Middle frontal gyrus (tissue), 1 donor: ENCODE results near the gene SLC22A4.

Source experiments
- DNase-seq: peaks from one replicate; pipeline ENCODE4 v3.0.0-alpha.2; 2015; ENCODE audit warnings: low spot score; ENCODE audit errors: extremely low spot score

The SLC22A4 gene

DNA sequence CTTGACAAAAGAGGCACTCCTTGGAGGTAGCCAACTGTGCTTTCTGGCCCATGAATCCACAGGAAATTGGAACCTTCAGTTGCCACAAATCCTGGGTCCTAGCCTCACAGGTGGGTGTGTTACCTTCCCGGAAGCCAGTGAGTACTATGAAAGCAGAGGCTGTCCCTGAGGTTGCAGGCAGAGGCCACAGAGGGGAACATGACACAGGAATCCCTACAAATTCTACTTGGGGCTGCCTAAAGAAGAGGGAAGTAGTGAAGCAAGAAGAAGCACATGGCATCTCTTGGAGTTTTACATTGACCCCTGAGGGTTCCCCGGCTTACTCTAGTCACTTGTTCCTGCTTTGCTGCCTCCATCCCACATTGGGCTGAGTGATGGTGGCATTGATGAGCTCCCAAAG, 77.9 kb downstream of the SLC22A4 start:
- DNase-seq: no peak

DNA sequence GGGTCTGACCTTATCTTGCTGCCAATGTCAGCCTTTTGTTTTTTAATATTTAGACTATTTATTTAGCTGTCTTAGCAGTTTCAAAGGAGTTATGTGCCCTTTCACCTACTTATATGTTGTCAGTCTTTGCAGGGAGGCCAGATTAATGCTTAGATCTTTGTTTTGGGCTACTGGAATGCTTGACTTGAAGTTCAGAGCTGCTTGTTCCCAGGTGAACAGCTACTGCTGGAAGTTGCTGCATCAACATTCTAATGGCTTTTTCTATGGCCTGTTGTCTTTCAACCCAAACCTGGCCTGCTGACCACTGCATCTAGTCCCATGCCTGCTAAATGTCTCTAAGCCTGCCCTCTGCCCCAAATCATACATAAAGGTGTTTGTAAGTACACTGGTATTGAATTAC, 78.3 kb downstream of the SLC22A4 start:
- no peak for DNase-seq

DNA sequence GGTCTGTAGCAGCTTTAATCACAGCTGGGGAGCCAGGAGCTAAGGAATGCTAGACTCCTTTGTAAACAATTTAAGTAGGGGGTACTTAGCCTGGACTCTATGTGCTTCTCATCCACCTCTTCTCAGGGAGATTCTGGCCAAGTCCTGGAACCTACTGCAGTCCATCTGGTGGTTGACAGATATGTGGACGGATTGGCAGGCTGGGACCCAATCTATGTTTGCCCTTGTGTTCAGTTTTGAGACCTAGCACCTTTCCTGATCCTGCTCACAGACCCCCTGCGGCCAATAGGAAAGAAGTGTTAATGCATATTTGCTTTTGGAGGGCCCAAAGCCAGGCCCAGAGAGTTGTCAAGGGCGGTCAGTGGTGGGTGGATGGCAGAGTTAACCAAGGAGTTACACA, 81.8 kb downstream of the SLC22A4 start:
- DNase-seq: no peak

DNA sequence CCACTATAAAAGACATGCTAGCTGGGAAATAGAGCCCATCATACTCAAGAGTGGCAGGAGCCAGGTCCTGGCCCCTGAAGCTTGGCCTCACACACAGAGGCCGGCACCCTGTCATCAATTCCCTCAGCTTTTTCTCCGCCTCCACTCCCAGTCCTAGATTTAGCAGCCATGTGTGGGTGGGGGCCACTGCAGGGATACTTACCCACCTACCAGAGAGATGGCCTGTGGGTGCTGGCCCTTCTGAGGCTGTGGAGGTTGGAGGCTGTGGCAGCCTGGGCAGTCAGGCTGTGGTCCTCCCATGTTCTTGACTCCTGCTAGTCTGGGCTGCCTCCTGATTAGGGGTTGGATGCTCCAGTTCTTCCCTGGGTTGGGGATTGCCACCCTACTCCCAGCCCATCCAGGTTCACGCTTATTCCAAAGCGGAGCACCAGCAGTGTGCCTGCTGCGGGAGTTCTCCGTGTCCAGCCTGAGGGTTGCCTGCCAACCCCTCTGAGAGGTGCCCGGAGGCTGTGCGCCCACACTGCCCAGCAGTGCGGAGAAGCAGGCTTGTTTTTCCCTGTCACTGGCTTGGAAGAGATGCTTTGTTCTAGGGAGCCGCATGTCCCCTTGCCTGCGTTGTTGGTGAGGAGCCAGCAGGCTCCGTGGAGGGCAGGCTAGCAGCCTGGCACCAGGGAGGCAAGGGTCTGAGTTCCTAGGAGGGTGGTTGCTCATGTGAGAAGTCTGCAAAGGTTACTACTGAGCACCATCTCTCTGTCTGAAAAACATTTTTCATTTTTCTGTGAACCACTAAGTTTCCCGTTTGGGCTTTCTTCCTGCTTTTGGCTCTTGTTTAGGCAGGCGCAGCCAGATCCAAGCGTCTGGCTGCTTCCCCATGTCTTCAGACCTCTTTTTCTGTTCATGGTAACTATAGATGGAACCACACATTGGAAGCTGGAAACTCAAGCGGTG, 82.8 kb downstream of the SLC22A4 start:
- peak; percentile 22 for DNase-seq

DNA sequence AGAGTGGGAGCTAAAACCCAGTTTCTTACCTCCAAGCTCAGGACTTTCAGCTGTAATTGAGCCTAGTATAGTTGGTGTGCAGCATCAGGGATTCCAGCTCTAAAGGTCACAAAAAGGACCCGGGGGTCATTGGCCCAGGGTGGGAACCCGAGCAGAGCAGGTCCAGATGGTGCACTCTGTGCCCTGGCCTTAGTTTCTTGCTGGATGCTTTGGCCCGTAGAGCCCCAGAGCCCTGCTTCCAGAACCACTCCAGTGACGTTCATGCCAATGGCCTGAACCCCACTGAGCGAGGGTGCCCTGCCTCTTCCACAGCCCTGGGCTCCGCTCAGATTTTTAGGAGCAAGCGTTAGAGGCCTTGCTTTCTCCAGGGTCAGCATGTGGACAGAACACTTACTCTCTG, 83.5 kb downstream of the SLC22A4 start:
- no peak for DNase-seq

DNA sequence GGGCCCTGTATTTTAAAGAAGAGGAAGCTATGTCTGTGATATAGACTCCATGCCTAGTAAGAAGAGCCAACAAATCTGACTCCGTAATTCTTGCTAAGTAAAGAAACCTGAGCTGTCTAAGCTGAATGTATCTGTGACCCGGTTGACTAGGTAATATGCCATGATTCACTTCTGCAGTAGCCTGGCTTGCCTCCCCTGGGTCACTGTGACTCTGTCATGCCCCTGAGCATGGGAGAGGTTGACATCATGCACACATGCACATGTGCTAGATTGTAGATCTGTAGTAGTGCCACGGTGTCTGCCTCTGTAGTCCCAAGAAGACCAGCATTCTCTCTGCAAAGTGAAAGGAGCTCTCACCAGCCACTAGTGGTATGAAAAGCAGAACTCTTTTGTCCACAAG, 84.4 kb downstream of the SLC22A4 start:
- no peak for DNase-seq

DNA sequence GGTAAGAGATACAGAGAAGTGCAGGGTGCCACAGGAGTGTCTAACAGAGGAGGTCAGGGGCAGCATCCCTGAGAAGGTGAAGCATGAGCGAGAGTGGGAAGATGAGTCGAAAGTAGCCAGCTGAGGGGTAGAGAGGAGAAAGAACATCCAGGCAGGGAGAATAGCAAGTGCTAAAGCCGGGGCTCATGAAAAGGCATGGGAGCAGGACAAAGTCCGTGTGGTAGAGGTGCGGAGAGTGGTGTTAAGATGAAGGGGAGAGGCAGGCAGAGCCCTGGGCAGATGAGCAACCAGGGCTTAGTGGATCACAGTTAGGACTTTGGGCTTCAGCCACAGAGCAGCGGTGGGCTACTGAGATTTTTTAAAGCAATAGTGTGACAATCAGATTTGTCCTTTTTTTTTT, 85.9 kb downstream of the SLC22A4 start:
- no peak for DNase-seq

DNA sequence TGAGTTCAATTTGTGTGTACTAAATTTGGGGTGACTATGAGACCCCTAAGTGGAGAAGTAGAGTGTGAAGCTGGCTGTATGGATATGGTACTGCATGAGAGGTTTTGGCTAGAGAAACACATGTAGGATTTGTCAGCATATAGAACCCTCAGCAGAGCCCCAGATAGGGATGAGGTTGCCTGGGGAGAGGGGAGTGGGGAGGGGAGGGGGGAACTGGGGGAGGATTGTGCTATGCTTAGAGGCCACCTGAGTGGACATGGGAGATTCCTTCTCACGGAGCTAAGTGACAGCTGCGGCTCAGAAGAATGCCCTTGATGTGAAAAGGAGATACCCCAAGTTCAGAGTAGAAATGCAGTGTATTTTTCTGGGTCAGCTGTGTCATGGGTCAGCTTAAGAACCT, 86.5 kb downstream of the SLC22A4 start:
- DNase-seq: no peak

DNA sequence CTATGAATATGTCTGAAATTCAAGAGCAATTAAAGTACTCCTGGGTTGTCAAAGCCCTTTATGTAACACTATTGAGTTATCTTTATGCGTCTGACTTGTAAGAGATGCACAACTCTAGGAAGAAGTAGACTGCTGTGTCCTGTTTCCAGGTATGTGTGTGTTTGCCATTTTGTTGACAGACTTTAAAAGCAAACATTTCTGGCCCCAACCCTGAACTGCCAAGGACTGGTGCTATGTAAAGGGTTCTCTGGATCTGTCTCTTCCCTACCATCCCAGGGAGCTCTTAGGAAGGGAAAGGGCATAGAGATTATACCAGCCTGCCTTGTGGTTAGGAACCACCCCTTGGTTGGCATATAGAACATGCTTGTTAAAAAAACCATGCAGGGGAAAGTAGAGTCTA, 87.4 kb downstream of the SLC22A4 start:
- DNase-seq: no peak

DNA sequence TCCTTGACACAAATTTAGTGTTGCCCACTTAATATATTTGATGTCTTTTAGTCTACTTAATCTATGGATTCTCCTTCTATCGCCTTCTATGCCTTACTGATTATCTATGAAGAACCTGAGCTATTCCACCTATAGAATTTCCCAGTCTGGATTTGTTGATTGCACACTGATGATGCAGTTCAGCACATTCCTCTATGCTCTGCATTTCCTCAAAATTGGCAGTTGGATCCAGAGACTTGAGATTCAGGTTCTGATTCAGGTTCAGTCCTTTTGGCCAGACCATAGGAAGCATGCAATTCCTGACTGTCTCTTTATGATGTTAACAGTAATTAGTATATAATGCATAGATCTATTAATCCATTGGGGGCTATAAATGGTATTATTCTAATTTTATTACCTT, 89.1 kb downstream of the SLC22A4 start:
- no peak for DNase-seq

DNA sequence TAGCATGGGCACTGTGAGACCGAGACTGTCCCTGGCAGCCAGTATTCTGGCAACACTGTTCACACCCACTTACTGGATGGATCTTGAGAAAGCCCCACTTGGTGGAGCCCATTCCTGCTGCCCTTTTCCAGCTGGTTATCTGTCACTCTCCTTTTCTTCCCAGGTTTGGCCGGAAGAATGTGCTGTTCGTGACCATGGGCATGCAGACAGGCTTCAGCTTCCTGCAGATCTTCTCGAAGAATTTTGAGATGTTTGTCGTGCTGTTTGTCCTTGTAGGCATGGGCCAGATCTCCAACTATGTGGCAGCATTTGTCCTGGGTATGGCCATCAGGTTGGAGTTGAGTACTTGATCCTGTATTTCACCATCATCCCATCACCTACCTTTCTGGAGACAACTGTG, 89.8 kb downstream of the SLC22A4 start:
- DNase-seq: no peak

DNA sequence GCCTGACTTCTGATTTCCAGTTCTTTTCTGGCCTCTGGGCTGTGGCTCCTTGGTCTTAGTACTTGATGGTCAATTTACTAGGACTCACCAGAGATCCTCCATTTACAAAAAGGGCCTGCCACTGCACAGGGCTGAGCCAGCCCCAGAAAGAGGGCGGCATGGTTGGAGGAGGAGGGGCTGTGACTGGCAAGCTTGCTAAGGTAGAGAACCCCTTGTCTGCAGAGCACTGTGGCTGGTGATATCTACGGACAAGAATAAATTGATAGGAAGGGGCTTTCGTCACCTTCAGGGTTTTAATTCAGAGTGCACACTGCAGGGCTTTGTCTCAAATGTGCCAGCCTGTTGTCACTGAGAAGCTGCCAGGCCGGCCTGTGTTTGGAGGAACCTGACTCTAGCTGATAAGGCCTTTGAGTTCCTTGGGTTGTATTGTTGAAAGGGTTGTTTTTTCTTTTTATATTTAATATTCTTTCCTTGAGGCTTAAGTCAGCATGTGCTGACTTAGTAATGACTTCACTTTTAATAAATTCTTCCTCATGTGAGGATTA, 90.4 kb downstream of the SLC22A4 start:
- DNase-seq: no peak

DNA sequence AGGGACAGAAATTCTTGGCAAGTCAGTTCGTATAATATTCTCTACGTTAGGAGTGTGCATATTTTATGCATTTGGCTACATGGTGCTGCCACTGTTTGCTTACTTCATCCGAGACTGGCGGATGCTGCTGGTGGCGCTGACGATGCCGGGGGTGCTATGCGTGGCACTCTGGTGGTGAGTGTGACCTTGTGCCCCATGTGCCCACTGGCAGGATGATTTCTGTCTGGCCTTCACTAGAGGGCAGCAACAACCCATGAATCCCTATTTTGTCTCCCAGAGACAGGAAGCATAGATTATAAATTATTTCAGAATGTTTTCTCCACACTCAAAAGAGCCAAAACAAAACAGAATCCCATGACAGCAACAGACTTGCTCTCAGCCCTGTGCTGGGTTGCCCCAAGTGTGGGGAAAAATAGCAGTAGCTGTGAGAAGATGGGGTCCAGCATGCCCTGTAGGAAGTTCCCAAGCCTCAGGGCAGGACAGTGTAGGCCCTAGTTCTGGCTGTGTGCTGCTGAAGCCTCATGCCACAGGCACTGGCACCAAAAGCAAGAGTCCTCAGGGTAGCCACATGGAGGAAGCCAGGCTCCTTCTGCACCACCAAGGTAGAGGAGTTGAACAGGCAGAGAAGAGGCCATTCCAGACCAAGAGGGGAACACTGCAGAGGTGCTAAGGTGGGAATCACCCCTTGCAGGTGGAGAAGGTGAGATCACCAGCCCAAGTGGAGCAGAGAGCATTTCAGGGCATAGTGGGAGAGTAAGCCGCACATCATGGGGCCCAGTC, 91.3 kb downstream of the SLC22A4 start:
- no peak for DNase-seq

DNA sequence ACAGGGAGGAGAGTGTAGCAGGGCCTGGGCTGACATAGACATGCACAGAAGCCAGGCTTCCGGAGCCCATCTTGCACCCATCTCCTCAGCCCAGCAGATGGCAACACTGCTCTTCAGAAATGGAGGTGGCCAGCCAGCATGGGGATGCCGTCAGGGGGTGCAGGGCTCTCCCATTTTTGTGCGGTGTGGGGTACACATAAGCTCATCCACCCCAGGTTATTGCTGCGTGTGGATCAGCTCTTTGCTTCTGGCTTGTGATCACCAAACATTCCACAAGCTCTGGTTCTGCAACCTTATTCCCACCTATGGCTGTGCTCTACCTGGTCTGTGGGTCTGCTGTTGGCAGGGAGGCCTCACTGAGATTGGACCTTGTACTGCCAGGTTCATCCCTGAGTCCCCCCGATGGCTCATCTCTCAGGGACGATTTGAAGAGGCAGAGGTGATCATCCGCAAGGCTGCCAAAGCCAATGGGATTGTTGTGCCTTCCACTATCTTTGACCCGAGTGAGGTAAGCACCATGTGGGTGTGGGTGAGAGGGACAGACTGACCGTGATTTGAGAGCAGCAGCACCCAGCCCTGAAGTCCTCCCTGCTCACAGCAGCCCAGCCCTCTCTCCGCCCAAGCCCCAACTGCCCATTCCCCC, 92.6 kb downstream of the SLC22A4 start:
- DNase-seq: no peak

DNA sequence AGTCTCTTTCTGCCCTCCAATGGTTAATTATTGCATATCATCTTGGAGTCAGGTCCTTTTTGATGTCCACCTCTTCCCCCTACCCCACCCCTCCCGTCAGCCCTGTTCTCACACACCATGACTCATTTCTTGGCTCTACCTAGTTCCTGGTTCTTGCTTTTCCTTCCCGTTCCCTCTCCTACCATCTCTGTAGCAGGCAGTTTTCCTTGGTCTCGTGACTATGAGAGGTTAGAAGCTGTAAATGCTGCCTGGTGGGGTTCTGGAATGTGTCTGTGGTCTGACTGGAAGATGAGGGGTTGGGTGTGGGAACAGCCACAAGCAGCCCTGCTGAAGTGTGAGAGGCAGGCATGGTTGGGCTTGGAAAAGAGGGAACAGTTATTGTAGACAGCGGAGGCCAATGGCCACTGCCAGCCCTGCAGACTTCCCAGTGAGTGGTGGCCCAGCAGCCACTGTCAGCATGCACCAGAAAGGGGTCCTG, 93.5 kb downstream of the SLC22A4 start:
- DNase-seq: no peak

DNA sequence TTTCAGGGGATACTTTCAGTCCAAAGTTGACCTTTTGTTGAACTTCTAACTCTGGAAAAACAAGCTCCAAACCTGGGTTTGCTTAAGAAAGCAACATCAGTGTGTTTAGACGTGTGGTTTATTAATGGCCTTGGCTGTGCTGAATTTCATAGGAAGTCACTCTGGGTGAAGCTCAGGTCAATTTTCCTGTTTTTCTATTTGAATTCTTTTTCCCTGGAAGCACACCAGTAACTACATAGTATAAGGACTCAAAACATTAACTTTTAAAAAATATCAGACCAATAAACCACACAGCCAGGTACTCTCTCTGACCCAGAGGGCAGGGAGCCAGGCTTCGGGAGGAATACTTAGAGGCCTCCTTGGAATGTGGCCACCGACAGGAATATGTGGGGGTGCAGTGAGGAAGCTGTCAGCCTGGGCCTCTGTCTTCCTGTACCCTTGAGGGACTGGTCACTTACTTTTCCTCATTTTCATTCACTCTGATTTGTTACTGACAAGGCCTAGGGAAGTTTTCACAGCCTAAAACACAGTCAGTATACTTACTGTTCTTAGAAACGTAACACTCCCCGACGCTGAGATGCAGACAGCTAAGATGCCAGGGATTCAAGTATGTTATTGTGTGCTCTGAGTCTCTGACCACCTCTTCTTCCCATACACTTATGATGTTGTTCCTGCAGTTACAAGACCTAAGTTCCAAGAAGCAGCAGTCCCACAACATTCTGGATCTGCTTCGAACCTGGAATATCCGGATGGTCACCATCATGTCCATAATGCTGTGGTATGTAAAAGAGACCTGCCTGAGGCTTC, 94.3 kb downstream of the SLC22A4 start:
- DNase-seq: no peak

DNA sequence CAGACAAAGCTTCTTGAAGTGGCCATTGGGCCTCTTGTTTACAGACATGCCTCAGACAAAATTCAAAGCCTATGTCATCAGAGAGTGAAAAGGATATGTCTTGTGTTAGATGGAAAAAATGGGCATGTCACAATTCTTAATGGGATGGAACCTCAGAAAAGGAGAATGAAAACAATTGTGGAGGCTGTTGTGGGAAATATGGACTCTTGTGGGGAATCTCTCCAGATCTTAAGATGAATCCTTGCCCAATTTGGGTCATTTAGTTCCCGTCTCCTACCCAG, 94.8 kb downstream of the SLC22A4 start:
- DNase-seq: no peak

DNA sequence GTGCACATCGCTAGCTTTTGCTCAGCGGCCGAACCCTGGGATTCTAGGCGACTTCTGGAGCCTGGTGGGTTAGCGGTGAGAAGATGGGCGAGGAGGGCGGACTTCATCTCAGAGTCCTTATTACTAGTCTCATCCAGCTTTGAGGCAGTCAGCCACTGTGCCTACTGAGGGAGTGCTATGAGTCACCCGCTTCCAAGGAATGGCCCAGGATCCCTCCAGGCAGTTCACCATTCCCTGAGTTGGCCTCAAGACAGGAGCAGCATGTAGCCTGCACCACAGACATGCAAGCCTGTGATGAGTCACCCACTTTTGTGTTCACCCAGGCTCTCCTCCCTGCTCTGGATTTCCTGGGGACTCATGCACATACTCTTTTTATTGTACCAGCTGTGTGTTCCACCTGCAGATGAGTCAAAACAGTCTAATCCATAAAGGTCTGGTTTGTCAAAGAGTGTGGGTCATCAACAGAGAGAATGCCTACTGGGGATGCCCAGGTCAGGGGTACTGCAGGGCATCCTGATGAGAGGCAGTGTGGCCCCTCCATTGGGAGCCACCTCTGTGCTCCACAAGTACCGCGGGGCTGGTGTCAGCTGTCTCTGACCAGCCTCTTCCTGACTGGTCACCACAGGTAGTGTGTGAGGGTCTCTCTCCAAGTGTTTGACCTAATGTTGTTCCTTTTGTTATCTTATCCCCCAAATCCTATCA, 95.5 kb downstream of the SLC22A4 start:
- DNase-seq: no peak

DNA sequence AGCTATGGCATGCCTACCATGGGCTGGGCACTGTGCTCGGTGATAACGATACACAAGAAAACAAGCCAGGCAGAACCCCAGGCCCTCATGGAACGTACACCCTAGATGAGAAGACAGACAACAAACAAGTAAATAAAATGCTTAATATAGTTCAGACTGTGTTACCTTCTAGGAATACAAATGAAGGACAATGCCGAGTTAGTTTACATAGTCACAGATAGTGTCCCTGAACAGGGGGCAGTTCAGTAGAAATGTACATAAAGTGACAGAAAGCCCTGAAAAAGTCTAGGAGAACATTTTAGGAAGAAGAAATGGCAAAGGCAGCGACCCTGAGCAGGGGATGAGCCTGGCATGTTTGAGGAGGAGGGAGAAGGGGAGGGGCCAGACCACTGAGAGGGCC, 97.1 kb downstream of the SLC22A4 start:
- no peak for DNase-seq

DNA sequence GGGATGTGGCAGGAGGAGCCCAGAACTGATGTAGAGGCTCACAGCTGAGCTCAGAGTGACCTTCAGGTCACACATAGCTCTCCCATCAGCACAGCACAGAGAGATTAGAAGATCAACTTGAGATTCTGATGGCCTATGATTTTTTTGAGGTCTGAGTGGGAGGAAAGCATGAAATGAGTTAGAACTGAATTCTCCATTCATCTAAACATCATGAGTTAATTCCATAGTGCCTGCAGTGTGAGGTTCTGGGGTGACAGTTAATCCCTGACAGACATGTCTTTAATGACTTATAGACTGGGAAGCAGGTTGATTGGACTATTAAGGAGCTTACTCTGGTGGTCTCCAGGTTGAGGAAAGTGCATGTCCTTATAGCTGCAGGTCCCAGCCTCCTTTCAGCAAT, 97.7 kb downstream of the SLC22A4 start:
- DNase-seq: no peak
